CD1c-positive myeloid dendritic cell (primary cell): ENCODE measurements around the gene METRN.

Experiments
- DNase-seq: peaks from one replicate; pipeline ENCODE4 v3.0.0-alpha.2; 2016; ENCODE audit errors: extremely low spot score

Gene METRN

DNA sequence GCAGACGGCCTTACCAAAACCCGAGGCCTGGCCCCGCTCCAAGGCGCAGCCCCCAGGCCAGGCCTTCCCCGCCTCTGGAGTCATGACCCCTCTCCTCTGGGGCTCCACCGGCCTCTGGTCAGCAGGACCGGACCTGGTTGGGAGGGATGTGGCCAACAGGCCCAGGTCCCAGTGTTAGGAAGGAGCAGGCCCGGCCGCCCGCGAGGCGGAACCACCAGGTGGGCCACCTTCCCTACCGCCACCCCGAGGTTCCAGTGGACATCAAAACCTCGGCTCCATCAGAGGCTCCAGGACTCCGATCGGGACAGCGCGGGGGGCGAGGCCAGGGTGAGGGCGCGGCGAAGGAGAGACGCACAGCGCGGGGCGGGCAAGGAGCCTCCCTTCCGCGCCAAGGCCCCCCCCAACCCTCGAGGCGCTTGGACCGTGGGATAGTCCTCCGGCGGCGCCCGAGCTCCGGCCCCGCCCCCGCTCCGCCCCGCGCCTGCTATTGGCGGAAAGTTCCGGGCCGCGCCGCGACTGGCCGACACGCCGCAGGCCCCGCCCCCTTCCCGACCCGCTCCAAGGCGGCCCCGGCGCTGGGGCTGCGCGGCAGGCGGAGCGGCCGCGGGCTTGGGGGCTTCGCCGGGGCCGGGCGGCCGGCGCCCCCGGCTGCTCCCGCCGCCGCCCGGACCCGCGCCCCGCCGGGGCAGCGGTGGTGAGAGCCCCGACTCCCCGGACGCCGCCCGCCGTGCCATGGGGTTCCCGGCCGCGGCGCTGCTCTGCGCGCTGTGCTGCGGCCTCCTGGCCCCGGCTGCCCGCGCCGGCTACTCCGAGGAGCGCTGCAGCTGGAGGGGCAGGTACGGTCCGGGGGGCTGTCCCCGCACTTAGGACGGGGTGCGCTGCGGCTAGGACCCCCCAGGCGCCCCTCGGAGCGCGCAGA lies at the start of gene METRN:
Gene METRN (plus strand): TSS at position 561 of the 919 bp plus-strand sequence. CDS start 172 bp downstream, at position 733.
- peak; percentile 94 for DNase-seq

DNA sequence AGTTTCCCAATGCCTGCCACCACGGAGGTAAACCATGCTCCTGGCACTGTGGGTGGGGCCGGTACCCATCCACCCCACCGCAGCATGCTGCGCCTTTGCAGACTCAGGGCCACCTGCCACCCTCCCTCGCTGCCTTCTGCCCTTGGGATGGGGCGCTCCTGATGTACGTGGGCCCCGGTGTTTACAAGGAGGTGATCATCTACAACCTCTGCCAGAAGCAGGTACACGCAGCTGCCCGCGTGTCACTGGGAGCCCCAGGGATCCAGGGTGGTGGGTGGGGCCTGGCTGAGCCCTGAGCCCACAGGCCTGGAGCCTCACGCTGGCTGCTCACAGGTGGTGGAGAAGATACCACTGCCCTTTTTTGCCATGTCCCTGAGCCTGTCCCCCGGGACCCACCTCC lies 48.3 kb upstream of the METRN start:
- DNase-seq = no peak

DNA sequence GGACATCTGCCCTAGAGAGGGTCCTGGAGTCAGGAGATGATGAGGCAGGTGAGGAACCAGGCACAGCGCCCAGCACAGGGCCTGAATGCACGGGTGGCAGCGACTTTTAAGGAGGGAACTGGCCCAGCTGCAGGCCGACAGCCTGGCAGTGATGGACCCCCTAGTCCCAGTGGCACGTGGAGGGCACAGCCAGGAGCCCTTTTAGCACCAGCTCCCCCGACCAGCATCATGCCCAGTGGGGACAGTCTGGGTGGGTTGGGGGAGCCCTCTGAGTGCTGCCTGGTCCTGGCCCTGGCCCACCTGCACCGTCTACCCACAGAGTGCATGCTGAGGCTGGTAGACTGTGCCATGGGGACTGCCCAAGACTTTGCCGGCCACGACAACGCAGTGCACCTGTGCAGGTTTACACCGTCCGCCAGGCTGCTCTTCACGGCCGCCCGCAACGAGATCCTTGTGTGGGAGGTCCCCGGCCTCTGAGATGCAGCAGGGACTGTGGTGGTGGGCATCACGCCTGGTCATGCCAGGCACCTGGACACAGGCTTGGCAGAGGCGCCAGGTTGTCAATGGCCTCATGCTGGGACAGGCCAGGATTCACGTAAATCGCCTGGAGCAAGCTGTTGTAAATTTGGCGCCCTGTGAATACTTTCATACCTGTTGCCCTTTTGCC lies 47.7 kb upstream of the METRN start:
- no peak for DNase-seq

DNA sequence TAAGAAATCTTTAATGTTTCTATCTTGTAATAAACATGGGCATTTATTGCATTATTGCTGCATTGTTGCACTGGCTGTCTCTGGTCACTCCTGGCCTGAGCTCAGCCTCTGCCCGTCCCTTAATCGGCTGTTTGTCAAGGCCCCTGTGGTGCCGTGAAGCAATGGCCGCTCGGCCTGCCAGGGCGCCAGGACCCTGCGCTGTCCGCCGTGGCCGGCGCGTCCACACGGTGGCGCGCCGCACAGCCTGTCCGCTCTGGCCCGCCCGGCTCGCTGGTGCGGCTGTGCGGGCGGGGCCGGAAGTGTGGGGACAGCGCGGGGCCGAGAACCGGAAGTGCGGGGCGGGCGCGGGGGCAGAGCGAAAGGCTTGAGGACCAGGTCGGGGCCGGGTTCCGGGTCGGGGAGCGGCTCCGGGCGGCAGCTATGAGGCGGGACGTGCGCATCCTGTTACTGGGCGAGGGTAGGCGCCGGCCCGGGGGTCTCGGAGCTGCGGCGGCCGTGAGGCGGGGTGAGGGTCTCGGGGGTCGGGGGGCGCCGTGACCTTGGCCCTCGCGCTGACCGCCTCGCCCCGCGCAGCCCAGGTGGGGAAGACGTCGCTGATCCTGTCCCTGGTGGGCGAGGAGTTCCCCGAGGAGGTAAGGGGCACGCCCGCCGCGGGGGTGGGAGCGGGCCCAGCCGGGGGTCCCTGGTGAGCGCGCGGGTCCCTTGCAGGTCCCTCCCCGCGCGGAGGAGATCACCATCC lies 47.0 kb upstream of the METRN start, which contains the start of gene RHOT2:
Gene RHOT2 (plus strand): TSS at position 353 of the 739 bp plus-strand sequence. CDS start 68 bp downstream, at position 421.
- peak; percentile 97 for DNase-seq

DNA sequence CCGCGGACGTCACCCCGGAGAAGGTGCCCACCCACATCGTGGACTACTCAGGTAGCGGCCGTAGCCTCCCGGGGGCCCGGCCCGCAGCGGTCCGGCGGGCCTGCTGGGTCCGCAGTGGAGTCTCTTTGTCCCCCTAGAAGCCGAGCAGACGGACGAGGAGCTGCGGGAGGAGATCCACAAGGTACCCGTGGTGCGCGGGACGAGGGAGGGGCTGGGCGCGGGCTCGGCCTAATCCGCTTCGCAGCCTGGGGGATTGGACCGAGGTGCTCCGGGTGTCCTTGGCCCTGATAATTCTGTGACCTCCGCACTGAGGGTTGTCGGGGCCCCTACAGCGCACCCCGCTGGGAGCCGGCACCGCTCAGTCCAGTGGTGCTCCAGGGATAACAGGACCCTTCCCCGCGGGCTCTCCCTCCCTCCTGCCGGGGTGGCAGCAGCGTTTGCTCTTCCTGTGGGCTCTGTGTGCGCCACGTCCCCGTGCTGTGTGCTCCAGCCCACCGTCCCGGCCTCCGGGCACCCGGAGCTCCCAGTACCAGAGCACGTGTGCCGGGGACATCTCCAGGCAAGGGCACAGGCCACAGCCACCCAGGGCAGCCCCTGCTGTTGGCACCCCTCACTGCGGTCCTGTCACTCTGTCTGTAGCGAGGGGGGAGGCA lies 46.3 kb upstream of the METRN start:
- DNase-seq = no peak

DNA sequence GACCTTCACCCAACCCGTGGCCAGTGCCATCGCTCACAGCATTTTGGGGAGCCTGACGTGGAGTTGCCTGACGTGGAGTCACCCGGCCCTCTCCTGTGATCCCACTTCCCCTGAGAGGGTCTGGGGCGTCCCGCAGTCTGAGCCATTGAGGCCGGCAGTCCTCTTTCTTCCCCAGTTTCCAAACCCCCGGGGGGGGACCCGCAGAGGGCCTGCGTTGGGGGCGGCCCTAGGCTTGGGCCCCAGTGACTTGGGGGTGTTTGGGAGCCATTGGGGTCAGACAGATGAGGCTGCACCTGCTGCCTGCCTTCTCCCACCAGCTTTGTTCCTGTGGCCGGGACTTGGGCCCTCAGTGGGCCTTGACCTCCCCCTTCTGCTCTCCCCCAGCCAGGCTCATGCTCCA lies 45.3 kb upstream of the METRN start:
- DNase-seq = no peak

DNA sequence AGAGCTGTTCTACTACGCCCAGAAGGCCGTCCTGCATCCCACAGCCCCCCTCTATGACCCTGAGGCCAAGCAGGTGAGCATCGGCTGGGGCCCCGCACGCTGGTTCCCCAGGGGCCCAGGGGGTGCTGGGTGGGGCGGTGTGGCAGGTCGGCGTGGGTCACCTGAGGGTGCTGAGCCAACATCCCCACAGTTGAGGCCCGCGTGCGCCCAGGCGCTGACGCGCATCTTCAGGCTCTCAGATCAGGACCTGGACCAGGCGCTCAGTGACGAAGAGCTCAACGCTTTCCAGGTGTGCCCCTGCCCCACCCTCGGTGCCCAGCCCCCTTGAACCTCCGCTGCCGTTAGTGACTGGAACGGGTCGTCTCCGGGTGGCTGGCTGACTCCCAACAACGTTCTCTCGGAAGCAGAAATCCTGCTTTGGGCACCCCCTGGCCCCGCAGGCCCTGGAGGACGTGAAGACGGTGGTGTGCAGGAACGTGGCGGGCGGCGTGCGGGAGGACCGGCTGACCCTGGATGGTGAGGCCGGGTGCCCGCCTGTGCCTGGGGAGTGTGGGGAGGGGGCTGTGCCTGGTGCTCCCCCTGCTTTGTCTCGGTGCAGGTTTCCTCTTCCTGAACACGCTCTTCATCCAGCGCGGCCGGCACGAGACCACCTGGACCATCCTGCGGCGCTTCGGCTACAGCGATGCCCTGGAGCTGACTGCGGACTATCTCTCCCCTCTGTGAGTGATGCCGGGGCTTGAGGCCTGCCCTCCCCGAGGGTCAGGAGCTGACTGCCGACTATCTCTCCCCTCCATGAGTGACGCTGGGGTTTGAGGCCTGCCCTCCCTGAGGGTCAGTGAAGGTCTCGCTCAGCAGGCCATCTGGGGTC lies 44.2 kb upstream of the METRN start:
- DNase-seq = no peak

DNA sequence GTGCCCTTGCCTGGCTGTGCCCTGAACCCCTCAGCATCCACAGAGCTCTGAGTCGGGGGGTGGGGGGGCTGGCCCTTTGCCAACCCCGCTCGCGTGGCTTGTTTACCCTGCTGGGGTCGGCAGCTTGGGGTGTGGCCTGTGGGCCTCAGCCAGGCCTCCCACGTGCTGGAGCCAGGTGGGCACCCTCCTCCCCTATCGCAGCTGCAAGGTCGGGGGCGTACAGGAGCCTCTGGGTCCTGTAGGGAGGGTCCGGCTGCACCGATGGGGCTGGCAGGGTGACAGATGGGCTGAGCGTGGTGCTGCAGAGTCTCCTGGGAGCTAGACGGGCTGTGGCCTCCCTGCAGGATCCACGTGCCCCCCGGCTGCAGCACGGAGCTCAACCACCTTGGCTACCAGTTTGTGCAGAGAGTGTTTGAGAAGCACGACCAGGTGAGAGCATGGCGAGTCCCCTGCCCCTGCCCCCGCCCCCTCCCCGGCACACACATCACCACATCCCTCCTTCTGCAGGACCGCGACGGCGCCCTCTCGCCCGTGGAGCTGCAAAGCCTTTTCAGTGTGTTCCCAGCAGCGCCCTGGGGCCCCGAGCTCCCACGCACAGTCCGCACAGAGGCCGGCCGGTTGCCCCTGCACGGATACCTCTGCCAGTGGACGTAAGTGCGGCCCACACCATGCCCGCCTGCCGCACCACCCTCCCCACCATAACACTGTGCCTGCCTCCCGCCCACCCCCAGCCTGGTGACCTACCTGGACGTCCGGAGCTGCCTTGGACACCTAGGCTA lies 43.4 kb upstream of the METRN start:
- DNase-seq = no peak

DNA sequence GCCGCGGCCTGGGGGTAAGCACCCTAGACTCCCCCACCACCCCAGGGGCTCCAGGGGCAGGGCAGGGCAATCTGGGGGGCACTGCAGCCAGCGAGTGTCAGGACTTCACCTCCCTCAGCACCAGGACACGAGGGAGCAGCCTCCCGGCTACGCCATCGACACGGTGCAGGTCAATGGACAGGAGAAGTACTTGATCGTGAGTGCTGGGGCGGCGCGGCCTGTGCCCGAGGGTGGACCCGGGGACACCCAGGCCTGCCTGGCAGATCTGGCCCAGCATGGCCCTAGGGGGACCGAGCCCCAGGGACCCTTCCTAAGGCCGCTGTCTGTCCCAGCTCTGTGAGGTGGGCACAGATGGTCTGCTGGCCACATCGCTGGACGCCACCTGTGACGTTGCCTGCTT lies 42.5 kb upstream of the METRN start:
- DNase-seq = no peak

DNA sequence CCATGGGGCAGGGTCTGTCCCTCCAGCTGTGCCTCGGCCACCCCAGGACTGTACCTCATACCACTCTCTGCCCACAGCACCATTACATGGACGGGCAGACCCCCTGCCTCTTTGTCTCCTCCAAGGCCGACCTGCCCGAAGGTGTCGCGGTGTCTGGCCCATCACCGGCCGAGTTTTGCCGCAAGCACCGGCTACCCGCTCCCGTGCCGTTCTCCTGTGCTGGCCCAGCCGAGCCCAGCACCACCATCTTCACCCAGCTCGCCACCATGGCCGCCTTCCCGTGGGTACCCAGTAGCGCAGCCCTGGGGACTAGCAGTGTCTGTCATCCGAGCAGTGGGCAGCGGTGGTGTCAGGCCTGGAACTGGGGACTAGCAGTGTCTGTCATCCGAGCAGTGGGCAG lies 42.1 kb upstream of the METRN start:
- no peak for DNase-seq

DNA sequence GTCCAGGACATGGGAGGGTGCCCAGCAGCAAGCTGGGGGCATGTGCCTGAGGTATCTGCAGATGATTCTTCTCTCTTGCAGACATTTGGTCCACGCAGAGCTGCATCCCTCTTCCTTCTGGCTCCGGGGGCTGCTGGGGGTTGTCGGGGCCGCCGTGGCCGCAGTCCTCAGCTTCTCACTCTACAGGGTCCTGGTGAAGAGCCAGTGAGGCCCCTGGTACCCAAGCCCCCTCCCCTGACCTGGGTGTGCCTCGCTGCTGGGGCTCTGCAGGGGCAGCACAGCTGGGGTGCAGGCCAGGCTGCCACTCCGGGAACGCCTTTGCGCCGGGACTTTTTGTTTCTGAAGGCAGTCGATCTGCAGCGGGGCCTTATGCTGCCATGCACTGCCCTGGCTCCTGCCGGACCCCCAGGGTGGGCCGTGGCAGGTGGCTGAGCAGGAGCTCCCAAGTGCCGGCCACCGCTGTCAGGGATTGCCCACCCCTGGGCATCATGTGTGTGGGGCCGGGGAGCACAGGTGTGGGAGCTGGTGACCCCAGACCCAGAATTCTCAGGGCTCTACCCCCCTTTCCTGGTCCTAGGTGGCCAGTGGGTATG lies 41.4 kb upstream of the METRN start:
- DNase-seq = no peak

DNA sequence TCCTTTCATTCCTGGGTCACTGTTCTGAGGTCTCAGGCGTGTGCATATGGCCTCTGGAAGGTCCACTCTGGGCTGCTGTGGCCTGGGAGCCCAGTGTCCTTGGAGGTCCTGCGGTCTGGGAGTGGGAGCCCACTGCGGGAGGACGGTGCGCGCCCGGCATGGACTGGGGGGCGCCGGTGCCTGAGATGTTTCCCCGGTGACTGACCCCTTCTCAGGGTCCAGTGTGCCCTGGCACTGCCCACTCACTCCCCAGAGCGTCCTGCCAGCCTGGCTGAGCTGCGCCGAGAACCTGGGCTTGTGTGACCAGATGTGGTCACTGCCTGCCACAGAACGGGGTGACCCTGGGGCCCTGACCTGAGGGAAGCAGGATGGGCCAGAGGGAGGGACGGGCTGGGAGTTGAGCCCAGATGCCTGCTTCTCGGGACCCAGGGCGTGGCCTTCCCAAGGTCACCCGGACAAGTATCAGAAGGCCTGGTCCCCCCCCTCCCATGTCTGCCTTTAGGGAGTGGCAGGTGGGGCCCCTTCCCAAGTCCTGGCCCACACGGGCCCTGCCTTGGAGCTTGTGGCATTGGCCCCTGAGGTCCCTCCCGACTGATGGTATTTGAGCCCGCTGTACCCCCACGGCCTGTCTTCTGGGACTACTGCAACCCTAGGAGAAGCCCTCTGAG lies 40.6 kb upstream of the METRN start:
- DNase-seq = no peak

DNA sequence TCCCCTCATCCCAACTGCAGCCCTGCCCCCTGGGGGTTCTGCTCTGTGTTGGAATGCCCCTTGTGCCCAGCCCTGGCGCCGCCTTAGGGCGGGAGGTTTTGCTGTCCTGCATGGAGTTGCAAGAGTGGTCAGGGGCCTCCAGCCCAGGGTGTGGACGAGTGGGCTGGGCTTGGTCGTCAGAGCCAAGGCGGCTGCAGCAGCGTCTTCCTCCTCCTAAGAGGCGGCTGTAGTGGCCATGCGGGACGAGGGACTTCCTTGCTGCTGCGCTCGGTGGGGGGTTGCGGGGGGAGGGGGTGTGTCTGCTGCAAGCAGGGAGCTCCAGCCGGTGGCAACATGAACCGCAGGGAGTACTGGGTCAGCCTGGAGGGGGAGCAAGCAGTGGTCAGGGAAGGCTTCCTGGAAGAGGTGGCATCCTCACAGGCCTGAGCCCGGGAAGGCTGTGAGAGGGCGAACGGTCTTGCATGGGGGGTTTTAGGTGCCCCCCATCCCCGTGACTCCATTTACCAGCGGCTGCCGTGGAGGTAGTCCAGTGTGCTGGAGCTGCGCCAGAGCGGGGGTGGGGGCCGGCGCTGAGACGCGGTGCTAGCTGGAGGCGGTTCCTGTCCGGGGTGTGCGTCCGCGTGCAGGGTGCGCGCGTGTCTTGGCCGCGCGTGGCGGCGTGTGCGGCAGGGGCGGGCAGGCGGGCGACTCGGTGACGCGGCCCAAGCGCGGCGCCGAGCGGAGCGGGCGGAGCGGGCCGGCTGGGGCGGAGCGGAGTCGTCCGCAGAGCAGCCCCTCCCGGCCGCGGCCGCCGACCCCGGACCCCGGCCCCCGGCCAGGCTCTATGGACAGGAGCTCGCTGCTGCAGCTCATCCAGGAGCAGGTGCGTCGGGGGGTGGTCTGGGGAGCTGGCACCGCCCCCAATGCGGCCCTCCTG lies 39.7 kb upstream of the METRN start, which contains the start of gene RHBDL1:
Gene RHBDL1 (plus strand): TSS at position 704 of the 916 bp plus-strand sequence. CDS start 120 bp downstream, at position 824.
- peak; percentile 48 for DNase-seq

DNA sequence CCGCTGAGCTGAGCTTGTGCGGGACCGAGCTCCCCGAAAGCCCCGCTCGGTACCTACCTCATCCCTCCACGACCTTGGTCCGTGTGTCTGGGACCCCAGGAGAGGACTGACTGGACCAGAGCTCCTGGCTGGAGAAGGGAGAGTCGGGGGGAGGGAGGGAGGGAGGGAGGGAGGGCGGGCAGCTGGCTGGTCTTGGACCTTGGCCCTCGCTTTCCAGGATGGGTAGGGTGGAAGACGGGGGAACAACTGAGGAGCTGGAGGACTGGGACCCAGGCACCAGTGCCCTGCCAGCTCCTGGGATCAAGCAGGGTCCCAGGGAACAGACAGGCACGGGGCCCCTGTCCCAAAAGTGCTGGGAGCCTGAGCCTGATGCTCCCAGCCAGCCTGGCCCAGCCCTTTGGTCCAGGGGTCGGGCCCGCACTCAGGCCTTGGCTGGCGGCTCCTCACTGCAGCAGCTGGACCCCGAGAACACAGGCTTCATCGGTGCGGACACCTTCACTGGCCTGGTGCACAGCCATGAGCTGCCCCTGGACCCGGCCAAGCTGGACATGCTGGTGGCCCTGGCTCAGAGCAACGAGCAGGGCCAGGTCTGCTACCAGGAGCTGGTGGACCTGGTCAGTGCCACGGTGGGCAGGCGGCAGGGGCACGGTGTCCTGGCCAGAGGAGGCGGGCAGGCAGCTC lies 38.9 kb upstream of the METRN start:
- no peak for DNase-seq

DNA sequence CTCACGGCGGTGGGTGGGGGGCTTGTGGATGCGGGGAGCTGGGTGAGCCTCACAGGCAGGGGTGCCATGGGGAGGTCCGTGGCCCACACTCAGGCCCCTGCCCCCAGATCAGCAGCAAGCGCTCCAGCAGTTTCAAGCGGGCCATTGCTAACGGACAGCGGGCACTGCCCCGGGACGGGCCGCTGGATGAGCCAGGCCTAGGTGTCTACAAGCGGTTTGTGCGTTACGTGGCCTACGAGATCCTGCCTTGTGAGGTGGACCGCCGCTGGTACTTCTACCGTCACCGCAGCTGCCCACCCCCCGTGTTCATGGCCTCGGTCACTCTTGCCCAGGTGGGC lies 38.4 kb upstream of the METRN start:
- no peak for DNase-seq

DNA sequence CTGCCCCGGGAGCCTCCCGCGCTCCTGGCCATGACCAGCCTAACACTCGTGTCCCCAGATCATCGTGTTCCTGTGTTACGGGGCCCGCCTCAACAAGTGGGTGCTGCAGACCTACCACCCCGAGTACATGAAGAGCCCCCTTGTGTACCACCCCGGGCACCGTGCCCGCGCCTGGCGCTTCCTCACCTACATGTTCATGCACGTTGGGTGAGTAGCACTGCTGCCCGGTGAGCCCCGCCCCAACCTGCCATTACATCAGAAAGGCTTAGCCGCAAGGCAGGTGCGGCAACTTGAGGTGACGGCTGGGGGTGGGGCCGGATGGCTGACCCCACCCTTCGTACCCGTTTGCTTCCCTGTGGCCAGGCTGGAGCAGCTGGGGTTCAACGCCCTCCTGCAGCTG lies 38.0 kb upstream of the METRN start:
- no peak for DNase-seq
